GM23248 (cell line): ENCODE measurements around the gene ASTN1. TPM values are rescaled to one million over a fixed set of nuclear protein-coding genes. Genes with fewer than 3 reads are reported as not detected.

Source experiments
- DNase-seq: peaks from one replicate; pipeline ENCODE4 v3.0.0-alpha.2; 2015
- H2AFZ ChIP-seq: fragments of 200-600 bp; sonication (generic); 2 replicates; pipeline ENCODE4 v1.6.1; 2016; ENCODE audit warnings: antibody characterized with exemption
- H3F3A ChIP-seq: fragments of 200-600 bp; sonication (generic); 2 replicates; pipeline ENCODE4 v1.6.1; 2016; ENCODE audit warnings: mild to moderate bottlenecking, antibody characterized with exemption, mixed run types; ENCODE audit not compliant: insufficient read depth
- H3K27ac ChIP-seq: fragments of 200-600 bp; sonication (generic); 2 replicates; pipeline ENCODE4 v1.5.1; 2016; ENCODE audit warnings: mild to moderate bottlenecking
- H3K27me3 ChIP-seq: fragments of 200-600 bp; sonication (generic); replicated peaks from 2 replicates; pipeline ENCODE4 v1.6.1; 2016; ENCODE audit warnings: mild to moderate bottlenecking; ENCODE audit not compliant: insufficient read depth
- H3K36me3 ChIP-seq: fragments of 200-600 bp; sonication (generic); 2 replicates; pipeline ENCODE4 v1.6.1; 2016; ENCODE audit warnings: low read depth, mild to moderate bottlenecking
- H3K4me1 ChIP-seq: fragments of 200-600 bp; sonication (generic); 2 replicates; pipeline ENCODE4 v1.6.1; 2016; ENCODE audit warnings: mild to moderate bottlenecking; ENCODE audit not compliant: insufficient read depth
- H3K4me2 ChIP-seq: fragments of 200-600 bp; sonication (generic); one replicate; pipeline ENCODE4 v1.6.1; 2016; ENCODE audit warnings: mild to moderate bottlenecking; ENCODE audit not compliant: unreplicated experiment
- H3K4me3 ChIP-seq: fragments of 200-600 bp; sonication (generic); 2 replicates; pipeline ENCODE4 v1.5.1; 2016; ENCODE audit warnings: mild to moderate bottlenecking
- H3K79me2 ChIP-seq: fragments of 200-600 bp; sonication (generic); 2 replicates; pipeline ENCODE4 v1.6.1; 2016; ENCODE audit warnings: mild to moderate bottlenecking; ENCODE audit not compliant: insufficient read depth
- H3K9ac ChIP-seq: fragments of 200-600 bp; sonication (generic); 2 replicates; pipeline ENCODE4 v1.6.1; 2016; ENCODE audit warnings: mild to moderate bottlenecking
- H3K9me2 ChIP-seq: fragments of 200-600 bp; sonication (generic); 2 replicates; pipeline ENCODE4 v1.6.1; 2016; ENCODE audit warnings: mixed run types, mild to moderate bottlenecking, moderate library complexity; ENCODE audit not compliant: insufficient read depth
- H3K9me3 ChIP-seq: fragments of 200-600 bp; sonication (generic); one replicate; pipeline ENCODE4 v1.6.1; 2017; ENCODE audit warnings: low read depth
- H4K20me1 ChIP-seq: fragments of 200-600 bp; sonication (generic); 2 replicates; pipeline ENCODE4 v1.6.0; 2016; ENCODE audit not compliant: insufficient read depth
- EZH2 ChIP-seq: fragments of 200-600 bp; sonication (generic); IDR thresholded peaks from 2 replicates; pipeline ENCODE4 v1.6.1; 2018; ENCODE audit warnings: antibody characterized with exemption, mild to moderate bottlenecking; ENCODE audit not compliant: insufficient read depth, poor library complexity, severe bottlenecking
- EZH2phosphoT487 ChIP-seq: fragments of 200-600 bp; sonication (generic); IDR thresholded peaks from 2 replicates; pipeline ENCODE4 v1.6.1; 2018; ENCODE audit warnings: antibody characterized with exemption, moderate library complexity, mild to moderate bottlenecking, low read depth; ENCODE audit not compliant: insufficient read depth
- WGBS, 2 experiments: methylation state at CpG; one replicate each; pipeline ENCODE4 v1.1.6; 2015 to 2017; ENCODE audit warnings: low lambda C conversion rate in 2 of 2, low coverage in 1 of 2; ENCODE audit errors: missing lambda C conversion rate in 2 of 2; 5-methylcytosine and 5-hydroxymethylcytosine counted together
- in situ Hi-C: fragments of 300-500 bp; cut with MboI; formaldehyde crosslinking; loops from 2 replicates; pipeline ENCODE4 v1.15.0; 2020
- polyA plus RNA-seq: library from polyadenylated mRNA; unstranded; fragments of >200 nt; fragmentation: Nextera tagmentation; extraction: Ambion mirVana; gene quantifications from 2 replicates; pipeline ENCODE4 v1.2.1, GENCODE V29; 2016
- total RNA-seq: library from RNA; depleted of rRNA; stranded (reverse); fragments of >200 nt; shearing (Covaris generic); gene quantifications from 2 replicates; pipeline ENCODE4 v1.2.3, GENCODE V29; 2014

The ASTN1 gene
- total and polyA plus RNA-seq, 2 experiments from 2014 or later: not detected

DNA sequence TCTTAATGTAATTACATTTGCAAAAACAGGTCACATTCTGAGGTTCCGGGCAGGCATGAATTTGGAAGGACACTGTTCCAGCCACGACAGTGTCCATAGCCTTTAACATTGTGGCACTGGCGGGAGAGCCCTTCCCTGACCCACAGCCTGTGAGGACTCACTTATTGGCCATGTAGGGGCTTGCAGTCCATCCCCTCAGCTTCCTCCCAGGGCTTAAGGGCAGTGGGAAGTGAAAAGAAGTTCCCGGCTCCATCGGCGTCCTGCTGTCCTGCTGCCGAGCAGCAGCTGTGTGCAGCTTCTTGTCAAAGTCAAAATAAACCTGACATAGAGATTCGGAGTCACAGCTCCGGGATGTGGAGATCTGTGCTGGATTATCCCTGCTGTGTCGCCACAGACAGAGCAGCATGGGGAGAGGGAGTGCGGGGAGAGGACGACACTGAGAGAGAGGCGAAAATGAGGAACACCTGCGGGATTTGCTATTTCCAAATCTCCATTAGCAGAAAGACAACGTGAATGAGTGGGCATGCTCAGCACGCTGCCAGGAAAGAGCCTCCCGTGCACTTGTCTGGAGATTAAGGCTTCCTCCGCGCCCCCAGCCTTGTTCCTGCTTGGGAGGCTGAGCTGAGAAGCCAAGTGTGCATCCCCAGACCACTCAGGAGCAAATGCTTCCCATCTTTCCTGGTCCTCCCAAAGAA is 260.3 kb downstream of the ASTN1 start:
- no peak overlapping the region for H3K27ac ChIP-seq
- no peak for TF ChIP-seq EZH2phosphoT487
- TF ChIP-seq EZH2: no peak
- no peak overlapping the region for H3K9ac ChIP-seq
- 27 to 28% methylated on average over 19 of the region's 19 CpGs for WGBS, 2 experiments
- H3K9me3 ChIP-seq: no peaks in the 10 kb centered on the region
- H3K79me2 ChIP-seq: no peaks in the 10 kb centered on the region
- no peak overlapping the region for H2AFZ ChIP-seq
- no peaks in the 10 kb centered on the region for H3F3A ChIP-seq
- in situ Hi-C loops: loop anchor here (25.0 kb wide), 1 partner anchor 458 kb away; no protein-coding TSS in a partner anchor
- H3K4me2 ChIP-seq: no peak overlapping the region
- H3K36me3 ChIP-seq: no peaks in the 10 kb centered on the region
- H3K27me3 ChIP-seq: peaks cover 30% of the 10 kb centered on the region; the same call in 1 of the 2 replicates
- no peak for DNase-seq
- H3K4me1 ChIP-seq: no peaks in the 10 kb centered on the region; the same call in 1 of the 2 replicates
- no peak overlapping the region for H3K4me3 ChIP-seq
- no peaks in the 10 kb centered on the region for H4K20me1 ChIP-seq
- no peaks in the 10 kb centered on the region for H3K9me2 ChIP-seq

DNA sequence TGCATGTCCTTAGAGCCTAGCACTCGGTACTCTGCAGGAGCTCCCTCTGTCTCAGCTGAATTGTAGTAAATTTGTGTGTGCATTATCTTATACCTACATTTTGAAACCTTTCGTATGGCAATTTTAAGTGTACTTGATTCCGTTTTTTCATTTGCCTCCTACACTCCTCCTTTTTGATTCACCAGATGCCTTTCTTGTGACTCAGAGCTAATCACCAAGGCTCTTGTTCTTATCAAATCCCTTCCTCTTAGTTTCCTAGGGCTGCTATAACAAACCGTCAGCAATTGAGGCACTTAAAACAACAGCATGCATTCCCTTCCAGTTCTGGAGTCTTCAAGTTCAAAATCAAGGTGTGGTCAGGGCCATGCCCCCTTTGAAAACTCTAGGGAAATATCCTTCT is 261.0 kb downstream of the ASTN1 start:
- in situ Hi-C loops: loop anchor here (25.0 kb wide), 1 partner anchor 459 kb away; no protein-coding TSS in a partner anchor
- no peaks in the 10 kb centered on the region for H3K36me3 ChIP-seq
- H2AFZ ChIP-seq: no peak overlapping the region
- TF ChIP-seq EZH2phosphoT487 (no peak), EZH2 (no peak)
- no peaks in the 10 kb centered on the region; the same call in 1 of the 2 replicates for H3K4me1 ChIP-seq
- no peaks in the 10 kb centered on the region for H3F3A ChIP-seq
- no peak overlapping the region for H3K27ac ChIP-seq
- no peaks in the 10 kb centered on the region for H3K79me2 ChIP-seq
- H3K27me3 ChIP-seq: peaks cover 37% of the 10 kb centered on the region
- H4K20me1 ChIP-seq: no peaks in the 10 kb centered on the region
- peak; percentile 26 for DNase-seq
- H3K4me2 ChIP-seq: no peak overlapping the region
- H3K9me3 ChIP-seq: no peaks in the 10 kb centered on the region
- no peaks in the 10 kb centered on the region for H3K9me2 ChIP-seq
- H3K9ac ChIP-seq: no peak overlapping the region
- no peak overlapping the region for H3K4me3 ChIP-seq
- 42 to 54% methylated on average over 4 of the region's 4 CpGs for WGBS, 2 experiments

DNA sequence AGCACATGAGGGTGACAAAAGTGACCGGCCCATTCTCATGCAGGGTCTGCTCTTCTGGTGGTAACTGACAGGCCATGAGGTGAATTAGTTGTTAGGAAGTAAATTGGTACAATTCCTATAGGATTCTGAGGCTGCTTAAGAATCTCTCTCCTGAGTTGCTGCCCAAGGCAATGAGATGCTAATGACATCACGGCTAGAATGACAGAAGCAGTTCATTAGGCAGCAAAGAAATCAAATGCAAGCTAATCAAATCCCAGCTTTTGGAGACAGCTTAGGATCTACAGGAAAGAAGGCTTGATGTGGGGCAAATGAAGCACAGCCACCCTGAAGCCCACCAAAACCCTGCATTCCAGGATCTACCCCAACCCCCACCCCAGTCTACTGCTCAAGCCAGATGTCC is 265.2 kb downstream of the ASTN1 start:
- TF ChIP-seq EZH2 (no peak), EZH2phosphoT487 (no peak)
- H3K79me2 ChIP-seq: no peaks in the 10 kb centered on the region
- no peaks in the 10 kb centered on the region for H3K9me2 ChIP-seq
- H3F3A ChIP-seq: no peaks in the 10 kb centered on the region
- in situ Hi-C loops: loop anchor here (10.0 to 25.0 kb wide), 2 partner anchors 1045 to 1388 kb away; no protein-coding TSS in a partner anchor
- no peaks in the 10 kb centered on the region for H3K36me3 ChIP-seq
- no peak overlapping the region for H3K4me3 ChIP-seq
- H3K27ac ChIP-seq: no peak overlapping the region
- no peak for DNase-seq
- H3K27me3 ChIP-seq: peaks cover 32% of the 10 kb centered on the region
- WGBS, 2 experiments: 70 to 74% methylated on average over 2 of the region's 2 CpGs
- no peak overlapping the region for H3K9ac ChIP-seq
- H3K4me1 ChIP-seq: peaks cover 5% of the 10 kb centered on the region; the same call in 1 of the 2 replicates
- no peaks in the 10 kb centered on the region for H4K20me1 ChIP-seq
- no peak overlapping the region for H3K4me2 ChIP-seq
- H3K9me3 ChIP-seq: no peaks in the 10 kb centered on the region
- H2AFZ ChIP-seq: no peak overlapping the region

DNA sequence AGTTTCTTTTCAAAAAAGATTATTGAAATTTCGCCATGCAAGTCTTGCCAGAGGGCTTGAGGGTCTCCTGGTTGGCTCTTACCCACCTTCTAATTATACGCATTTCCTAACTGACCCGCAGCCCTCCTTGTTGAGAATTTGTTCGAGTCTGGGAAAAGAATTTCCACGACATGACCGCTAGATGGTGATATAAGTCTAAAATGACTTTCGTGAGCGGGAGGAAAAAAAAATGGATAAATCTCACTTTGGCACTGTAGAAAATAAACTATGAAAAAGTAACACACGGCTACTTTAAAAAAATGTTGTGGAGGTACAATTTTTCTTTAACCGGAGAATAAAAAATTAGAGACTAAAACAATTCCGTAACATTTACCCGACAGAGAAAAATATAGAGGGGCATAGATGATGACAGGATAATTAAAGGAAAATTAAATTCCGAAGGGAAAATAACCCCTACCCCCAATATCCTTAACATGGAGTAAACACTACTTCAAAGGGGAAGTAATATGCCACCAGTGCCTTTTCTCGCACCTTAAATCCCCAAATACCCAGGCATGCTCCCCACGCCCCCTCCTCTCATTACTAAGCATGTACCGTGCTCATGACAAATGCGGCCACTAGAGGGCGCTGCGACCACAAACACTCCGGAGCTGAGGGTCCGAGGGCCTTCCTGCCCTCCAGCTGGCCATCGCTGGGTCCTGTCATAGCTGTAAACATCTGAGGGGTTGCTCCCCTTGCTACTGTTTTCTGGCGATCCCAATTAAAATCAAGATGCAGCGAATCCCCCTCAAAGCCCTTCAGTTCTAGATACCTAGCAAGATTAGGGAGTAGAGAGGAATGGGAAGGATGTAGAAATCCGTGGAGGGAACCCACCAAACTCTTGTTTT is 266.9 kb downstream of the ASTN1 start:
- in situ Hi-C loops: loop anchor here (10.0 to 25.0 kb wide), 2 partner anchors 1047 to 1390 kb away; no protein-coding TSS in a partner anchor

More for the DNA sequence above, 266.9 kb downstream of the ASTN1 start:
- peak; percentile 79 for DNase-seq
- Histone ChIP-seq H3F3A (no peaks in the 10 kb centered on the region), H3K36me3 (no peaks in the 10 kb centered on the region), H3K9me2 (no peaks in the 10 kb centered on the region), H2AFZ (0 out of 2 replicates have a peak overlapping the region, but pooled peaks have one; percentile 37), H3K4me1 (peaks cover 5% of the 10 kb centered on the region; the same call in 1 of the 2 replicates), H3K79me2 (no peaks in the 10 kb centered on the region), H3K27me3 (peaks cover 37% of the 10 kb centered on the region), H3K9ac (no peak overlapping the region; the same call in 1 of the 2 replicates), H3K4me2 (peak overlapping the region; percentile 84), H3K4me3 (peak overlapping the region; percentile 73), H3K27ac (no peak overlapping the region), H4K20me1 (no peaks in the 10 kb centered on the region), H3K9me3 (no peaks in the 10 kb centered on the region)
- 1 to 2% methylated on average over 25 of the region's 25 CpGs for WGBS, 2 experiments
- TF ChIP-seq EZH2 (no peak), EZH2phosphoT487 (no peak)
